GM12801 (cell line): ENCODE results near the gene ANKH.

Source experiments
- CTCF ChIP-seq: IDR thresholded peaks from one replicate; pipeline ENCODE4 v1.5.1; 2011; ENCODE audit warnings: control low read depth; ENCODE audit not compliant: insufficient read length; ENCODE audit errors: extremely low read depth

Gene ANKH

GRCh38 chr5:14748180-14748900, 123.2 kb downstream of the ANKH start:
- no peak for TF ChIP-seq CTCF

GRCh38 chr5:14745753-14746152, 125.8 kb downstream of the ANKH start:
- TF ChIP-seq CTCF, result no peak

- TF ChIP-seq CTCF, result no peak
These were observed 126.4 kb downstream of the ANKH start for GRCh38 chr5:14745188-14745563.

- TF ChIP-seq CTCF, result no peak
These were observed 127.0 kb downstream of the ANKH start for GRCh38 chr5:14744296-14745187.

GRCh38 chr5:14743601-14744295, 127.8 kb downstream of the ANKH start:
- no peak for TF ChIP-seq CTCF

- no peak for TF ChIP-seq CTCF
These were observed 129.1 kb downstream of the ANKH start for GRCh38 chr5:14742498-14742897.

GRCh38 chr5:14741801-14742440, 129.7 kb downstream of the ANKH start:
- TF ChIP-seq CTCF, result no peak
